Suppressor macrophage (primary cell): ENCODE measurements around the gene NCS1.

Source experiments
- DNase-seq, 4 experiments: peaks; one replicate each; pipeline ENCODE4 v3.0.0-alpha.2; 2020 to 2022

The NCS1 gene

GRCh38 chr9:130215341-130216119 is 43.3 kb downstream of the NCS1 start:
- peak; percentile 30 to 73 (median 64) for DNase-seq

GRCh38 chr9:130217838-130218237 is 45.6 kb downstream of the NCS1 start:
- no peak for DNase-seq

DNA sequence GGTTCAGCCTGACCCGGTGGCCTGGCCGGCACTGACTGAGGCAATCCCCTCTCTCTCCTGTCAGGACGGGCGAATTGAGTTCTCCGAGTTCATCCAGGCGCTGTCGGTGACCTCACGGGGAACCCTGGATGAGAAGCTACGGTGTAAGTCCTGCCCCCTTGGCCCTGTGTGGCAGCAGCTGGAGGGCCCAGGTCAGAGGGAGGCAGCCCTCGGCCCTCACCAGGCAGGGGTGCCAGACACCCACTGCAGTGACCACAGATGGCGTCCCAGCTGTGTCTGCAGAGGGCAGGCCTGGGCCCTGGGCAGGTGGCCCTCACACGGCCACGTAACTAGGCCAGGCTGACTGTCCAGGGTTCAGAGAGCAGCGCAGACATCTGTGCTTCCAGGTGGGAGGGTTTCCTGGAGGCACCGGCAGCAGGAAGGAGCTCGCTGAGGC is 47.5 kb downstream of the NCS1 start:
- no peak for DNase-seq

- DNase-seq, result no peak
Measured at GRCh38 chr9:130220352-130220751, 48.1 kb downstream of the NCS1 start.

- no peak for DNase-seq
Measured at GRCh38 chr9:130222833-130223232, 50.6 kb downstream of the NCS1 start.

DNA sequence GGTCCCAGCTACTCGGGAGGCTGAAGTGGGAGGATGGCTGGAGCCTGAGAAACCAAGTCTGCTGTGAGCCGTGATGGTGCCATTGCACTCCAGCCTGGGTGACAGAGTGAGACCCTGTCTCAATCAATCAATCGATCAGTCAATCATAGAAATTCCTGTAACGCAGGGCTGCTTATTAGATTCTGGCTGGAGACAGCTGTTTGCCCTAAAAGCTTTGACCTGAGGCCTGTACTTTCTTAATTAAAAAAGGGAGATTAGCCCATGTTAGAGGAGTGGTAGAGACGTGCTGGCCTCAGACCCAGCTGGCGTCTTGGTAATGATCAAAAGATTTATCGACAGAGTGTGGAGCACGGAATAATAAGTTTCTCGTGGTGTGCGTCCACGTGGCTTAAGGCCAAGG is 52.9 kb downstream of the NCS1 start:
- DNase-seq, result no peak

DNA sequence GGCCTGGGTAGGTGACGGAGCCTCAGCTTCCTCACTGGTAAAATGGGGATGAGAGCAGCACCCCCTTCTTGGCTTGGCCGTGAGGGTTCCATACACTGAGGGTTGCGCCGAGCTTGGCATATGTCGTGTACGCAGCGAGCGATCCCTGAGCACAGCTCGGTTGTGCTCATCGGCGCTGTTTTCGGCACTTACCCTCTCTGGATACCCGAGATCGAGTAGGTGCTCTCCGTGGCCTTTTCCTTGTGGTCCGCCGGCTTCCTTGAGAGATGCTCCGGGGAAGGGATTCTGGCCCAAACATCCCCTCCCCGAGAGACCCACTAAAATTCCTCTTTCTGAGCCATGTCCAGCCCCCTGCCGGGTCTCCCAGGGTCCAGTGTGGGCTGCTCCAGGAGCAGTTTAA is 53.4 kb downstream of the NCS1 start:
- peak in 1 of 4 experiments; percentile 0 for DNase-seq

GRCh38 chr9:130226112-130226511 is 53.9 kb downstream of the NCS1 start:
- no peak for DNase-seq

DNA sequence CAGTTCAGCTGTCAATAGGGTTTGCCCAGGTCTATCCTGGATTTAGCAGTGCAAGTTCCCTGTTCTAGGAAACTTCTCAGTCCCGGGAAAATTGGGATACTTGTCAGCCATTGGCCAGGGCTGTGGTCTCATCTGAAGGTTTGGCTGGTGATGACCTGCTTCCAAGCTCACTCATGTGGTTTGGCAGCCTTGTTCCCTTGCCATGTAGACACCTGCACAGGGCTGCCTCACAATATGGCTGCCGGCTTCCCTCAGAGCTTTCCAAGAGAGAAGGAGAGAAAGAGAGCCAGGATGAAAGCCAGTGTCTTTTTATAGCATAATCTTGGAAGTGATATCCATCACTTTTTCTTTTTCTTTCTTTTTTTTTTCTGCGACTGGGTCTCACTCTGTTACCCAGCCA is 55.6 kb downstream of the NCS1 start:
- DNase-seq, result no peak

DNA sequence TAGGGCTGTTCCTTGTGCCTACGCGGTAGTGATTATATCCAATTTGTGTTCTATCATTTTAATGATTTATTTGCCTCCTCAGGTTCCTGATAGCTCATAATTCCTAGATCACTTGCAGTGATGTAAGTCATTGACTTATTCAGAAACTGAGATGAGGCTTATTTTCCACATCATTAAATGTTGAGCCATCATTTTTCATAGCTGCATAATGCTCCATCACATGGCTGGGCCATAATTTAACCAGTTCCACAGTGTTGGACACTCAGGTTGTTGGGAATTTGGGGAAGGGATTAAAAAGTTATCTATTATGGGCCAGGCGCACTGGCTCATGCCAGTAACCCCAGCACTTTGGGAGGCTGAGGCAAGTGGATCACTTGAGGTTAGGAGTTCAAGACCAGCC is 57.6 kb downstream of the NCS1 start:
- DNase-seq, result no peak

DNA sequence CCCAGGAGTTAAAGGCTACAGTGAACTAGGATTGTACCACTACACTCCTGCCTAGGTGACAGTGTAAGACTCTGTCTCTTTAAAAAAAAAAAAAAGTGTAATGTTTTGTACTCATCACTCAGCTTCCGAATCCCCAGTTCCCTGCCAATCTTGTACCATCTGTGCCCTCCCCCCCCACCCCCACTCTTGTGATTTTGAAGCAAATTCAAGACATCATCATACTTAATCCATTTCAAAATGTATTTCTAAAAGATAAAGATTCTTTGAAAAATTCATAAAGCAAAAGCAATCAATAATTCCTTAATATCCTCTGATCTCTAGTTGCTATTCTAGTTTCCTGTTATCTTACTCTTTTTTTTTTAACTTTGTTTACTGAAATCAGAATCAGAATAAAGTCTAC is 58.4 kb downstream of the NCS1 start:
- no peak for DNase-seq

DNA sequence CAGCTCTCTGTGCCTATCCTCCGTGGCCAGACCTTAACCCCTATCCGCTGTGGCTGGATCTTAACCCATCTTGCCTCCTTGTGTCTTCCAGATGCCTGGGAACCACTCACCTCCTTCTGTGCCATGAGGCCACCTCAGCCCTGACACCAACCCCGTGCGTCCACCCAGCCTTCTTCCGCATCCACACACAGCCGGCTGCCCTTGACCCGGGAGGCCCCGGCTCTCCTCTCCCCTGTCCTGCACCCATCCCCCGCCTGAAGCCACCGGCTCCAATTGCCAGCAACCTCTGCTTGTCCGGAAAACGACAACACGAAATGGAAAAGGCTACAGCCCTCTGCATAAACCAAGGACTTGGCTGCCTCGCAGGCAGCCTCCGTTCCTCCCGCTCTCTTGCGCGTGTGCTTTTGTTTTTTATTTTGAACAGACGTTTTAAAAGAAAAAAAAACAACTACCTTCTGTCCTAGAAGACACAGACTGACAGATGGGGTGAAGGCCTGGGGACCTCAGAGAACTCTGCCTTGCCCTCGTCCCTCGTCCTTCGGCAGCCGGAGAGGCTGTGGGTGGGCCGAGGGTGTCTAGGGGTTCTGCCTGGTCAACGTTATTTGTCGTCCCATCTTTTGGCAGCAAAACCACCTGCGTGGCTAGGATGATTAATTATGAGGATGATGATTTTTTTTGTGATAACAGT is 60.8 kb downstream of the NCS1 start:
- no peak for DNase-seq

- DNase-seq, result no peak
Measured at GRCh38 chr9:130233587-130233945, 61.4 kb downstream of the NCS1 start.

DNA sequence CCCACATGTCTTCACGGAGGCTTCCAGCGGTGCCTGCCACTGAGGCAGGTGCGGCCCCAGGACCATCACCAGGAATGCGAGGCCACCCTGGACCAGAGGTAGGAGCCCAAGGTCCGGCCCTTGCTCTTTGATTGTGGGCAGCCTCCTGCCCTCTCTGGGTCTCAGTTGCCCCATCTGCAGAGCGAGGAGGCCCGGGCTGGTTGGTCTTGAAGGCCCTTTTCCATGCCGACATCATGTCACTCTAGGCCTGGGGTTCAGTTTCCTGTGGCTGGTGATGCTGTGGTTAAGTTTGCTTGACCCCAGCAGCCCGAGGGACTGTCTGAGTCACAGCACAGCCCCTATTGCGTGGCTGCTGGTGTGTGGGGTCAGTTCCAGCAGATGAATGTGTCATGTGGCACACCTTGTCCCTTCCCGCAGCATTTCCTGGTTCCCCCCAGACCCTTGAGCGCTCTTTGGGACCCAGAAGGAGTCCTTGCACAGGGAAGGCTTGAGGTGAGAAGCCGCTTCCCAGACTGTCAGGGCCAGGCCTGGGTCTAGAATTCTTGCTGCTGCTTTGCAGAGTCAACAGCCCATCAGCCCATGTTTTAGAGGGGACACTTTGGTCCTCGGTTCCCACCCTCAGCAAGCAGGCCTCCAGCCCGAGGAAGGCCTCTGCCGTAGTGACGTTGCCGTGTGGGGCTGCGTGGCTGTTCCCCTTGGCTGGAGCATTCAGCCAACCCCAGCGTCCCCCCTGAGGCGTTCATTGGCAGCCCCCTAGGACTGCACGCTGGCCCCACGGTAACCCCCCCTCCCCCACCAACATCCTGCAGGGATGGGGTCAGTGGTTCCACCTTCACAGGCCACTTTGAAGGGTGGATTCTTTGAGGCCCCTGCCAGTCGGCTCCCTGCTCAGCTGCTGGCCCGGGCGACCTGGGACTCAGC is 62.4 kb downstream of the NCS1 start:
- no peak for DNase-seq

GRCh38 chr9:130235558-130236435 is 63.6 kb downstream of the NCS1 start:
- peak; percentile 61 to 80 (median 75) for DNase-seq

DNA sequence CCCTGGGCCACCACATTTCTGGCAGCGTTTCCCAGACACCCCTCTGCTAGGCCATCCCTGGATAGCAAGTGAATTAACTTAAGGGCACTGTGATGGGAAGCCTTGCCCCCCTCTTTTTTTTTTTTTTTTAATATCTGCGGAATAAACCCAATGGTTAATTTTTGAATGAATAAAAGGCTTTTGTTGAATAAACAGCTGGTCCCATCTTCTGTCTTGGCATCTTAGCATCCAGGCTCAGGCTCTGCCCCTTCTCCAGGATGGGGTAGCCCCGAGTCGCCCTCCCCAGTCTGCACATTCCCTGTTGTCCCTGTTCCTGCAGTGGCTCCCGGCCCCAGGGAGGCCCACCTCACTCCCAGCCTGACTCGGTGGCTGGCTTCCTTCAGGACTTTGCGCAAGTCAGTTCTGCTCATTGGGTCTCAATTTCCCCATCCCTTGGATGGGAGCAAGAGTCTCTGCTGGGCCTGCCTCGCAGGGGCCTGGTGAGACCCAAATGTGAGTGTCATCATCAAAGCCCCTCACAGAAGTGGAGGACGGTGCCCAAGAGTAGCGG is 64.3 kb downstream of the NCS1 start:
- no peak for DNase-seq

DNA sequence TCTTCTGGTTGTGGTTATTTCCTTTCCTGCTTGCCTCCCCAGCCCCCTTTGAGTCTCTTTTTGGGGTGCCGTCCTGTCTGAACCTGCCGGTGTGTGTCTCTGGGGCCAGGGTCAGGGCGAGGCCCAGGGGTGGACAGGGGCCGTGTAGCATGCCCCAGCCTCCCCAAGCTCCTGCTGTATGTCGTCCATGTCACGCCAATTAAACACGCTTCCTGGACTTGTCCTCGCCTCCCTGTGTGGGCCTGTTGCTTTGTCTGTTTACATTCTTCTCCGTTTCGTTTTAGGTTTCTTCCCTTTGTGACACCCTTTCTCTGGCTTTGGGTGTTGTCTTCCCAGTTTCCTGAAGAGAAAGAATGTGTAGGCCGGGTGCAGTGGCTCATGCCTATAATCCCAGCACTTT is 64.9 kb downstream of the NCS1 start:
- no peak for DNase-seq

DNA sequence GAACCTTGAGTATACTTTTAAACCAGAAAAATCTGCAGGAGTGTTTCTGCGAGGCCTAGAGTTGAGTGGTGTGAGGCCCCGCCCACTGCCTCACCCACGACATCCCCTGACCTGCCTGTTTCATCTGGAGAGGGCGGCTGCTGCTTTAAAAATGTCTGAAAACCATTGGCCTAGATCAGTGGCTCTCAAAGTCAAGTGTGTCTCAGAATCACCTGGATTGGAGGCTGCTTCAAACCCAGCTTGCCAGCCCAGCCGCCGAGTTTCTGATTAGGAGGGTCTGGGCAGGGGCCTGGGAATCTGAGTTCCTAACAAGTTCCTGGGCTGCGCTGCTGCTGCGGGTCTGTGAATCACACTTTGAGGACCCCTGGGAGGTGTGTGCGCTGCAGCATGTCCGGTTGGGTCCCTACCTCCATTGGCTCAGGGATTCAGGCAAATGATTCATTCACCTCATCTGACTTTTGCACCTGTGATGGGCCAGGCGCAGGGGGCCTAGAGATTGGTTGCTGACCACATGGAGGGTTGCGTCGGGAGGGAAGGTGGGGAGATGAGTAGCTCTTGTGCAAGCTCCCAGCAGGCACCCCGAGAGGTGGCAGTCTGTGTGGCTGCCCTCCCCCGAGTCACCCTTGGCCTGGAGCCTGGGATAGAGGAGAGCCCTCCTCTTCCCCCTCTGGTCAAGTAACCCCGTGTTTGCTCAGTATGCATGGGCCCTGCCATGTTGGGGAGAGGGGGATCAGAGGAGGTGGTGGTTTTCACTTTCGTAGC is 65.7 kb downstream of the NCS1 start:
- peak in 1 of 4 experiments; percentile 46 for DNase-seq

DNA sequence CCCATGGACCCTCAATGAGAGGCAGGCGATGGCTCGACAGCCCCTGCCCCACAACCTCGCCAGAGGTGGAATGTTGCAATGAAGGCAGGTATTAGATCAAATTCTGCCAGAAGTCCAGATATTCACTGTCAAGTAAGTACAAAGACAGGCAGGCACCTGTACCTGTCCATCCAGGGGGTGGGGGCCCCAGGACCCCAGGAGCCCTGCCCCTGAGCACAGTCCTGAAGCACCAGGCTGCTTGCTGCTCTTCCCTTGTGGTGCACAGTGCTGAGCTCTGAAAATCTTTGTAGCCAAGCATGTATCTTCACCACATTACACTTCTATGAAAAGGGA is 67.1 kb downstream of the NCS1 start:
- no peak for DNase-seq

DNA sequence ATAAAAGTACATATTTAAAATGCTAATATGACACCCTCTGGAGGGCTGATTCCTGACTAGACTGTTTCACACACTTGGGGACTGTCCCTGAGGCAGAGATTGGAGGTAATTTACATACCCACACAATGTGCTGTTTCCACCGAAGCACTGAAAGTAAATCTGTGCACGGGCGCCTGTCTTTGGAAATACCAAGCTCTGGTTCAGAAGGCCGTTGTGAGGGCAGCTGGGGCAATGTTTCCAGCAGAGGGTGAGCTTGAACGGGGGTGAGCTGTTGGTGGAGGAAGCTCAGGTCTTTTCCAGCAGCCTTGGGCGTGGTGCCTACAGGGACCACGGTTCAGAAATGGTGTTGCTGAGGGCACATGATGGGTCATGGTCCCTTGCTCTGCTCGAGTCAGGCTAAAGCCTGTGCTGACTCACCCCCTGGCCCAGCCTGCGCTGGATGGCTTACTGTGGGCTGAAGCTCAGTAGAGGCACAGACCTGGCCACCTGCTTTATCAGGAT is 67.6 kb downstream of the NCS1 start:
- DNase-seq, result peak in 3 of 4 experiments; percentile 18 to 43 (median 25)
